Activated naive CD4-positive, alpha-beta T cell treated with anti-CD3 and anti-CD28 coated beads, Interleukin-2, amount 10 ng/mL, durations not matched to agents 7 days and 5 days (primary cell): ENCODE data around the gene ASTL.

ENCODE experiments used
- CTCF ChIA-PET: fragments of 350-600 bp; sonication (Branson Sonifier 250); formaldehyde crosslinking; loops from one replicate; lab custom pipeline; 2021; ENCODE audit warnings: antibody characterized with exemption; lab: Charles Lee
- DNase-seq: peaks from one replicate; pipeline ENCODE4 v3.0.0-alpha.2; 2020
- H3K27ac Mint-ChIP-seq: one replicate; pipeline ENCODE4 v1.8.0; 2021; ENCODE audit warnings: mild to moderate bottlenecking, moderate library complexity, mixed read lengths
- H3K27me3 Mint-ChIP-seq: one replicate; pipeline ENCODE4 v1.8.0; 2021; ENCODE audit warnings: mild to moderate bottlenecking, mixed read lengths
- H3K36me3 Mint-ChIP-seq: one replicate; pipeline ENCODE4 v1.8.0; 2021; ENCODE audit warnings: mixed read lengths
- H3K4me1 Mint-ChIP-seq: one replicate; pipeline ENCODE4 v1.8.0; 2021; ENCODE audit warnings: mixed read lengths
- H3K4me3 Mint-ChIP-seq: one replicate; pipeline ENCODE4 v1.8.0; 2021; ENCODE audit warnings: mild to moderate bottlenecking, moderate library complexity, mixed read lengths
- H3K9me3 Mint-ChIP-seq: one replicate; pipeline ENCODE4 v1.8.0; 2021; ENCODE audit warnings: mixed read lengths

Gene ASTL

DNA sequence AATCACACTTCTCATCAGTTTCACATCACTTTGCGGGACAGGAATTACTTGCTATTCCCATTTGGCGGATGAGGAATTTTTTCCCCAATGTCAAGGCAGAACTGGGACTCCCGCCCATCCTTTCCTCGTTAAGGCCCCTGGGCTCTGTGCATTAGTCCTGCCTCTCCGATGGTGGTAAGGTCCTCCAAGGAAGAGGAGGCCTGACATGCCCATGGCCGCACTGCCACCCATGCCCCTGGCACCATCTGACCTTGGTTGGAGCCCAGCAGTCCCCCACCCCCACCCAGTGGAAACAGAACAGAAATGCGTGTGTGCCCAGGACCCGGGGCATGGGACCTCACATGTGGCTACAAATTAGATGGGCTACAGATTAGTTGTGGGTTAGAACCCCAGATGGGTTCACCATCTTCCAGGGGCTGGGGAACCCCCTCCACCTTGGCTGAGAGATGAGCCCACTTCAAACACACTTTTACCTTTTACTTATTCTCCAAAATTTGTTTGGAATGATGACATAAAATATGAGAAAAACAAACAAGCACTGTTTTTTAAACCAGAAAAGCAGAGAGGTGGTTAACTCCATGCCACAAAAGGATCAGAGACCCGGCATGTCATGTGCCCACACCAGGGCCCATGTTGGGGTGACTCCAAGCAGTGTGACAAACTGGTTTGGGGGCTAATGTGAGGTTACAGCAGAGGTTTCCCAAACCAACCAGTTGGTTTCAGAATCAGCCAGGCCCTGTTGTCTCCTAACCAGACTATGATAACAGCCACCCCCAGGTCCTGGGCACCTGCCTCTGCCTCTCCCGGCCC, 17.9 kb upstream of the ASTL start:
- Mint-ChIP-seq H3K36me3 (peaks cover 2% of the 10 kb centered on the region), H3K27me3 (no peaks in the 10 kb centered on the region), H3K4me3 (no peak overlapping the region), H3K9me3 (peaks cover 6% of the 10 kb centered on the region), H3K27ac (peak overlapping the region; percentile 78), H3K4me1 (peaks cover 71% of the 10 kb centered on the region)
- CTCF ChIA-PET: interaction anchor here (1.1 to 1.7 kb wide), 3 partner anchors 10 to 18 kb away, joined by 3 to 6 read pairs (median 4); partner anchors contain the start of gene ASTL
- peak; percentile 56 for DNase-seq

GRCh38 chr2:96154506-96155380, 16.4 kb upstream of the ASTL start:
- no peak overlapping the region for H3K4me3 Mint-ChIP-seq
- H3K36me3 Mint-ChIP-seq: no peaks in the 10 kb centered on the region
- CTCF ChIA-PET: interaction anchor here (1.0 to 1.7 kb wide), 3 partner anchors 8 to 16 kb away, joined by 3 to 4 read pairs (median 3); no protein-coding TSS in a partner anchor
- peaks cover 70% of the 10 kb centered on the region for H3K4me1 Mint-ChIP-seq
- no peaks in the 10 kb centered on the region for H3K27me3 Mint-ChIP-seq
- peak; percentile 21 for DNase-seq
- no peak overlapping the region for H3K27ac Mint-ChIP-seq
- H3K9me3 Mint-ChIP-seq: no peaks in the 10 kb centered on the region

GRCh38 chr2:96153991-96154431, 15.7 kb upstream of the ASTL start:
- Mint-ChIP-seq H3K4me1 (peaks cover 67% of the 10 kb centered on the region), H3K36me3 (no peaks in the 10 kb centered on the region), H3K27me3 (no peaks in the 10 kb centered on the region), H3K27ac (no peak overlapping the region), H3K9me3 (no peaks in the 10 kb centered on the region), H3K4me3 (no peak overlapping the region)
- peak; percentile 21 for DNase-seq
- CTCF ChIA-PET: interaction anchor here (1.0 to 1.7 kb wide), 2 partner anchors 9 to 15 kb away, joined by 3 to 4 read pairs; no protein-coding TSS in a partner anchor

DNA sequence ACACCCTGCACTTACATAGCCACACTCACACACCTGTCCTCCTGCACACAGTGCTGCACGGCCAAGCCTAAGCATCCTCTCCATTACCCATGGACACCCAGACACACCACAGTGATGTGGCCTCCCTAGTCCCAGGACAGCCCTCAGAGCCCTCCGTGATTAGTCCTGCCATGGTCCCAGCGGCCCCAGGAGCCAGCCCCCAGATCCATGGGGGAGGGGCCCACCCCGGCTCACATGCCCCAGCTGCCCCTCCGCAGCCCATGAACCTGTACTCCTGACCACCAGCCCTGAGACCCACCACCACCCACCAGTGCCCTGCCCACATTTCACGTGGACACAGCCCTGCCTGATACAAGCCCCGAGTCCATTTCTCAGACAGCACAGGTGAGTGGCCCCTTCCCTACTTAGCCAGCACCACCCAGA, 15.0 kb upstream of the ASTL start:
- no peaks in the 10 kb centered on the region for H3K27me3 Mint-ChIP-seq
- no peaks in the 10 kb centered on the region for H3K9me3 Mint-ChIP-seq
- H3K4me1 Mint-ChIP-seq: peaks cover 67% of the 10 kb centered on the region
- H3K4me3 Mint-ChIP-seq: no peak overlapping the region
- no peak overlapping the region for H3K27ac Mint-ChIP-seq
- no peaks in the 10 kb centered on the region for H3K36me3 Mint-ChIP-seq
- no peak for DNase-seq
- CTCF ChIA-PET: interaction anchor here (0.8 to 1.7 kb wide), 3 partner anchors 10 to 15 kb away, joined by 3 to 4 read pairs (median 3); no protein-coding TSS in a partner anchor

GRCh38 chr2:96152304-96153161, 14.2 kb upstream of the ASTL start:
- CTCF ChIA-PET: interaction anchor here (0.8 to 2.8 kb wide), 2 partner anchors 11 to 14 kb away, joined by 3 to 7 read pairs; partner anchors contain the start of gene ASTL
- Mint-ChIP-seq H3K27me3 (no peaks in the 10 kb centered on the region), H3K36me3 (no peaks in the 10 kb centered on the region), H3K4me1 (peaks cover 67% of the 10 kb centered on the region), H3K9me3 (no peaks in the 10 kb centered on the region), H3K27ac (no peak overlapping the region), H3K4me3 (no peak overlapping the region)
- DNase-seq: peak; percentile 23

DNA sequence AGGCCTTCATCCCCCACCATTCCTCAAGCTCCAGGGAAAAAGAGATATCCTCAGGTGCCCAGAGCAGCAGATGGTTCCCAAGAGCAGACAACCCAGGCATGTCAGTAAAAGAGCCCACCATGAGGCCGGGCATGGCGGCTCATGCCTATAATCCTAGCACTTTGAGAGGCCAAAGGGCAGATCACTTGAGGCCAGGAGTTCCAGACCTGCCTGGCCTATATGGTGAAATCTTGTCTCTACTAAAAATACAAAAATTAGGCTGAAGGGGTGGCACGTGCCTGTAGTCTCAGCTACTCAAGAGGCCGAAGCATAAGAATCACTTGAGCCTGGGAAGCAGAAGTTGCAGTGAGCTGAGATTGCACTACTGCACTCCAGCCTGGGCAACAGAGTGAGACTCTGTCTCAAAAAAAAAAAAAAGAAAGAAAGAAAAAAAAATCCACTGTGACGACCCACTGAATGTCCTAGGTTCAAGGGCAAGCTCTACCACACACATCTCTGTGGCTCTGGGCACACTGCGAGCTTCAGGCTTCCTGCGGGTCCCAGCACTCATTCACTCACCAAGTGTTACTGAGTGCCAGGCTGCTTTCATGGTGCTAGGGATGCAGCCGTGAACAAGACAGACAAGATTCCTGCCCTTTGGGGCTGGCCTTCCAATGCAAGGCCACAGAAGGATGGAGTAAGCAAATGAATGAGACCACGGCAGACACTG, 13.4 kb upstream of the ASTL start:
- H3K9me3 Mint-ChIP-seq: no peaks in the 10 kb centered on the region
- H3K36me3 Mint-ChIP-seq: no peaks in the 10 kb centered on the region
- CTCF ChIA-PET: interaction anchor here (2.8 kb wide), 1 partner anchor 13 kb away, joined by 7 read pairs; the partner anchor contains the start of gene ASTL
- H3K27ac Mint-ChIP-seq: no peak overlapping the region
- no peak overlapping the region for H3K4me3 Mint-ChIP-seq
- H3K4me1 Mint-ChIP-seq: peaks cover 67% of the 10 kb centered on the region
- DNase-seq: no peak
- no peaks in the 10 kb centered on the region for H3K27me3 Mint-ChIP-seq

GRCh38 chr2:96150791-96151594, 12.7 kb upstream of the ASTL start:
- CTCF ChIA-PET: interaction anchor here (2.8 kb wide), 1 partner anchor 13 kb away, joined by 7 read pairs; the partner anchor contains the start of gene ASTL
- Mint-ChIP-seq H3K9me3 (no peaks in the 10 kb centered on the region), H3K27ac (no peak overlapping the region), H3K27me3 (no peaks in the 10 kb centered on the region), H3K36me3 (no peaks in the 10 kb centered on the region), H3K4me1 (peaks cover 67% of the 10 kb centered on the region), H3K4me3 (no peak overlapping the region)
- no peak for DNase-seq

- Mint-ChIP-seq H3K27me3 (no peaks in the 10 kb centered on the region), H3K4me3 (no peak overlapping the region), H3K27ac (no peak overlapping the region), H3K4me1 (peaks cover 66% of the 10 kb centered on the region), H3K9me3 (no peaks in the 10 kb centered on the region), H3K36me3 (no peaks in the 10 kb centered on the region)
- CTCF ChIA-PET: interaction anchor here (2.8 kb wide), 1 partner anchor 12 kb away, joined by 7 read pairs; the partner anchor contains the start of gene ASTL
- DNase-seq: no peak
Measured at GRCh38 chr2:96150007-96150640, 11.8 kb upstream of the ASTL start.

GRCh38 chr2:96148410-96149217, 10.3 kb upstream of the ASTL start:
- Mint-ChIP-seq H3K4me3 (peak overlapping the region; percentile 55), H3K27me3 (no peaks in the 10 kb centered on the region), H3K9me3 (no peaks in the 10 kb centered on the region), H3K36me3 (peaks cover 6% of the 10 kb centered on the region), H3K4me1 (peaks cover 77% of the 10 kb centered on the region), H3K27ac (peak overlapping the region; percentile 98)
- CTCF ChIA-PET: interaction anchor here (0.6 to 18.7 kb wide), 5 partner anchors 10 to 125 kb away, joined by 3 to 507 read pairs (median 8); partner anchors contain the start of gene ASTL
- peak; percentile 96 for DNase-seq

- H3K4me1 Mint-ChIP-seq: peaks cover 80% of the 10 kb centered on the region
- DNase-seq: peak; percentile 25
Measured at GRCh38 chr2:96147593-96148201, 9.4 kb upstream of the ASTL start.

More at GRCh38 chr2:96147593-96148201, 9.4 kb upstream of the ASTL start:
- Mint-ChIP-seq H3K4me3 (peak overlapping the region; percentile 55), H3K27me3 (no peaks in the 10 kb centered on the region), H3K27ac (peak overlapping the region; percentile 98), H3K36me3 (peaks cover 8% of the 10 kb centered on the region), H3K9me3 (no peaks in the 10 kb centered on the region)
- CTCF ChIA-PET: interaction anchor here (1.5 to 18.7 kb wide), 5 partner anchors 9 to 155 kb away, joined by 6 to 507 read pairs (median 8); partner anchors contain the start of gene ASTL
